LHCN-M2 (cell line): Measurements from ENCODE around the gene C1QTNF3. TPM values are rescaled to one million over a fixed set of nuclear protein-coding genes. Genes with fewer than 3 reads are reported as not detected.
"Not testable (repeated sequence)": the region's sequence is repeated elsewhere in the genome, so short reads cannot be mapped to it uniquely, and the experiment has no call there.

ENCODE experiments used
- DNase-seq: peaks from one replicate; pipeline ENCODE4 v3.0.0-alpha.2; 2012; ENCODE audit warnings: low read depth
- total RNA-seq: library from RNA; depleted of rRNA; stranded (reverse); fragments of >200 nt; gene quantifications from 2 replicates; pipeline ENCODE4 v1.2.3, GENCODE V29; 2014

The C1QTNF3 gene
- total RNA-seq, 1 experiment from 2014 or later = 0.40 TPM

DNA sequence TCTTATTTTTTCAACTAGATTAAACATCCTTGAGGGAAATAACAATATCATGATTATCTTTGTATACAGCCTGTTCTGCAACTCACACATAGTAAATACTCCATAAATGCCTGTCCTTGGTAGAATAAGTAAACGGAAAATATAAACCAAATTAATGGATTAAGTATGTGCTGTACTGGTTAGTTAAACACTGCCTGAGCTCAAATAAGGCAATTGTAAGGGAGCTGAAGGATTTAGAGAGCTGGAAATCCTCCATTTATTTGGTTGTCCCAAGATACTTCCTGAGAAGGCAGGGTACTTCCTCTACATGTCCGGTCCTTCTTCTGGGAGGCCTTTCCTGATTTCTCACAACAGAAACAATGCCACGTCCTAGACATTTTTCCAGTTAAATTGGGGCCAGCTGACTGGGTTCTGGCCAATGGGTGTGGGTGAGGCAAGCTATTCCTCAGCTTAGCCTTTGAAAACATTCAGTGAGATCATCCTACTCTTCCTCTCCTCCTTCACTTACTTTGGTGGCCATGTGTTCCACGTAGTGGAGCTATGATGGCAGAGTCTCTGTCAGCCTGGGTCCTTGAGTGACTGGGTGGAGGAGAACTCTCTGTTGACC, 8.5 kb upstream of the C1QTNF3 start:
- DNase-seq = no peak

DNA sequence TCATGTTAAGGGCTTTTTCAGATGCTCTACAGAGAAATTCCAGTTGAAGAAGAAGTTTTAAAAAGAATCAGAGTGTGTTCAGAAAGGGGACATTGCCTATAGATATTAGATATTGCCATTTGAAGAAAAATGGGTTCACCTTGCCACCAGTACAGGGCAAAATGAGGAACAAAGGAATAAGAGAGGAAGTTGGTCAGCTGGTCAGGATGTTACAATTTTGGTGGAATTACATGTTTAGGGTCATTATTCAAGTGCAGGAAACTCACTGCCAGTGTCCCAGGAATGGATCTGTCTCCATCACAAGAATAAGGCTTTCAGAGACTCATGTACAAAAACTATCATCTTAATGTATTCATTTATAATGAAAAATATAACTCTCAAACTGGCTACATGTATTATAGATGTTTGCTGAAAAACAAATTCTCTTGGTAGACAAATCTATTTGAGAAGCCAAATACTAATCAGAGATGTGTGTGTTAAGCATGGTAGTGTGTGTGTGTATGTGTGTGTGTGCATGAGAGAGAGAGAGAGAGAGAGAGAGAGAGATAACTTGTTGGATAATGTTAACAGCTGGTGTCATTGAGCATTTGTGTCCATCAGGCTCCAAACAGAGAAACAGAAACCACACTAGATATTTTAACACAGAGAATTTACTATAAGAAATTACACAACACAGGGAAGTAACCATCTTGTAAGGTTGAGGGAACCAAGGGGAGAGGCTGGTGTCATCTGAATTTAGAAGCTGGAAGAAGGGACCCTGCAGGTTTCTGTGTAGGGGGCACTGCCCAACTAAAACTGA, 5.0 kb upstream of the C1QTNF3 start:
- DNase-seq = peak; percentile 39

DNA sequence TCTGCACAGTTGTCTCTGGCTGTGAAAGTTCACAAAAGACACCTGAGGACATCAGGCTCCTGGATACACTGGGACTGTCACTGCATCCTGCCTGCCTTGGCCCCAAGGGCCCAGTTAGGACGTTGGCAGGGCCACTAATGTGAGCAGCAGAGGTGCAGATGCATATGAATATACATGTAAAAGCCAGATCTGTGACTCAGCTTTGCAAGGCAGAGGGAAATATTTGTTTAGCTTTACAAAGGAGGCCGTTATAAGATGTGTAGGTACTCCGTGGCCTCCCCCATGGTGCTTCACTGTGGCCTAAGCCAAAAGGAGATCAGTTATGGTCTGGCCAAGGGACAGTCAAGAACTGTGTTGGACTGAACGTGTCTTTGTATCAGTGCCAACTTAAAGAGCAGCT, 4.1 kb upstream of the C1QTNF3 start:
- DNase-seq = no peak

DNA sequence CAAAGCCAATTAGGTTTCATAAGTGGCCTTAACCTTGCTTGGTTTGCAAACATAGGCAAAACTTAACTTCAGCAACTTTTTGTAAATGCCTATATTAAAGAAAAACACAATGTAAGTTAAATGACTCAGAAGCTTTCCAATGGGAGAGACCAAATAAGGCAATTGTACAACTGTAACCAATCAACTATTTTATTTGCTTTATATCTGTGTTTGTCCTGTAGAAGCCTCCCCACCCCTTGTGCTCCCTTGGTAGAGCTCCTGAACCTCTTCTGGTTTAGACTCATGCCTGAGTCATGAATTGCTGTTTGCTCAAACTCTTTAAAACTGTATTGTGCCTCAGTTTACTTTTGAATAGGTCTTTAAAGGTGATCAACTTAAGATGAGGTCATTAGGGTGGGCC, 3.0 kb upstream of the C1QTNF3 start:
- DNase-seq = peak; percentile 75

DNA sequence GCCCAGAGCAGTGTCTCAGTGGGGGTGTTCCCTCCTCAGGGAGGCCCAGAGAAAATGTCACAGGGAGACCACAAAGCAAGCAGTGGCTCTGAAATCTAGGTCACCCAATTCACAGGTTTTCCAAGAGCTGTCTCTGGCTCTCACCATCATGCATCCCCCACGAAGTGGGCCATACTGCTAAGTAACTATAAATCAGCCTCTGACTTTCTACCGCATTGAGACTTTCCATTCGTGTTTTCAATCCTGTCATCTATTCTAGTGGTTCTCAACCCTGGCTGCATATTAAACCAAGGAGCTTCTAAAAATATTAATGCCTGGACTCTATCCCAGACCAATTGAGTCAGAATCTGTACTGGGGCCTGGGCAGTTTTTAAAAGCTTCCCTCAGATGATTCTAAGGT, 2.0 kb upstream of the C1QTNF3 start:
- DNase-seq = no peak

DNA sequence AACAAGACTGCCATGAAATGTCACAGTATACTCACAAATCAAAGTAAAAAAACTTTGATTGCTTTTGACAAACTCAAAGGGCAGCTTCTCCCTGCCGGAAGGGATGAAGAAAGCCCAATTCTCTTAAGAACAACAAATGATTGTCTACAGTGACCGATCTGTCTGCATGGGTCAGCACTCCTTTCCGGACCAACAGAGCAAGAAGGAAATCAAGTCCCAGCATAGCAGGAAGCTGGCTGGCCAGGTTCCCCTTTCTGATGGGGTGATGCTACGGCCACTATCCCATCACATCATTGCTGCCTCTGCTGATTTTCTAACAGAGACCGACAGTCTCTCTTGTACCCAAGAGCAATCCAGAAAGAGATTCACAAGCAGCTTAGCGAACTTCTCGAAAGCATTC, 692 bp downstream of the C1QTNF3 start:
- no peak for DNase-seq

DNA sequence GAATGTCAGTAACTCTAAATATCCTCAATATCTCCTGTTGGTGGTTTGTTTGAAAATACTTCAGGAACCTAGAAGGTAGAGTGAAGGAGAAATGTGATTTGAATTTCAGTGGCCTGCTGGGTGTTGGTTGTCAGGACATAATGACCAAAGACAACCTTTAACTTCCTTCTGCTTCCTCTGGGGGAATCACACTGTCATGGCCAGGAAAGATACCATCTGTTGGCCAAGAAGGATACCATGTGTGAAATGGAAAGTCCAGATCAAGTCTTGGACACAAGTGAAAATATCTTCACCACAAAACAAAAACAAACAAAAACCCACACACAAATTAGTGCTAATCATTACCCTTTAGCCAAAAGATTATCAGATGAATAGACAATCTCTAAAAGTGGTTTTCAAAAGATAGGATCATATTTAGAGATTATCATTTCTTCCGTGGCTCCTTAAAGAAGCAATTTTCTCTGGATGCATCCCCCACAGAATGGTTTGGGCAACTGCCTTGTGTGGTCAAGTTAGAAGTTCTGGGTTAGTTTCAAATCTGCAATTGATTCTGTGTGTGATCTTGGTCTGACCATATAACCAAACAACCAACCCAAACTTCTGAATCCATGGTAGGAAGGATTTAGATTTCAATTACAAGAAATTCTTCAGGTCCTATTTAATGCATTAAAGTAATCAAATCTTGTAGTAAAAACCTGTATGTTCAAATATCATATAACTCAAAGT, 1.6 kb downstream of the C1QTNF3 start:
- no peak for DNase-seq

DNA sequence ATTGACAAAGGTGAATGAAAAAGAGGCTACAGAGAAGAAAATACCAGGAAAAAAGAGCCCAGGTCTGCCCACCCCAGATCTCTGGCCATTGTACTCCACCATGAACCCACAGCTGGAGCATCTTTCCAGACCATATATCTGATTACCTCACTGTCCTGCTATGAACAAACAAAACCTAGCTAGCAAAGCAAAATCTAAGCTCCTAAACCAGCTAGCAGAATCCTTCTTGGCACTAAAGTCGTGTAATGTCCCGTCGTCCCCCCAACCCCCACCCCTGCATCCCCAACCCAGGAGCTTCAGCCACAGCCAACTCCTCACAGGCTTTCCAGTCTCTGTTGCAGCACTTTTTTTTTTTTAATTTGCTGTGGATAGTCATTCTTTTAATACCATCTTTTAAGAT, 2.5 kb downstream of the C1QTNF3 start:
- DNase-seq = no peak

DNA sequence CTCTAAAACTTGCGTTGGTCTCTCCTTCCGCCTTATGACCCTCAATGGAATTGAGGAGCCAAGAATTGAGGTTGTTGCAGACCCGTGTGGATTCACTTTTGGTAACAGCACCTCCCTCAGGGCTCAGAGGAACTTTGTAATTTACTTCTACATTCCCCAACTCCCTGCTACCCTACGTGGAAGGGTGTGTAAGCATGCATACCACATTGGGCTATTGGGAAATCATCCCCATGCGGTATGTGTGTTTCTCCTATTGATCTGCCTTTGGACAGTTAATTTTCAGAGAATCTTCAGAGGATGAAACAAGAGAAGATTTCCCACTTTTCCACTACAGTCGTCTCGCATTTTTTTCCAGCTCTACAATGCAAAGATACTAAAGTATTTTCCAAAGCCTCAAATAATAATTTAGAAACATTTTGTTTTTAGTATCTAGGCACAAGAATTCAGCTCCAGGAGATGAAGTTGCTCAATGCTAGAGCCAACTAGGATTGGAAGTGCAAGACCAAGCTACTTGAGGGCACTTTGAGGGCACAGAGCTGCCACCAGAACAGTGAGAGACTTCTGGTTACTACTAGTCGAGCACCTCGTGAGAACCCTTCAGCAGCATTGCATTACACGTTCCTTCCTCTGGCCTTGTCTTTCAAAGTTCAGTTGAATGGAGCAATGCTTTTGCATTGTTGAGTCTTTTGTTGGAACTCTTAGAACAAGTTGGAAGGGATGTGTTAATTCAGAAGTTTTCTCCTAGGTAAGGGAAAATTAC, 3.4 kb downstream of the C1QTNF3 start:
- DNase-seq = no peak

DNA sequence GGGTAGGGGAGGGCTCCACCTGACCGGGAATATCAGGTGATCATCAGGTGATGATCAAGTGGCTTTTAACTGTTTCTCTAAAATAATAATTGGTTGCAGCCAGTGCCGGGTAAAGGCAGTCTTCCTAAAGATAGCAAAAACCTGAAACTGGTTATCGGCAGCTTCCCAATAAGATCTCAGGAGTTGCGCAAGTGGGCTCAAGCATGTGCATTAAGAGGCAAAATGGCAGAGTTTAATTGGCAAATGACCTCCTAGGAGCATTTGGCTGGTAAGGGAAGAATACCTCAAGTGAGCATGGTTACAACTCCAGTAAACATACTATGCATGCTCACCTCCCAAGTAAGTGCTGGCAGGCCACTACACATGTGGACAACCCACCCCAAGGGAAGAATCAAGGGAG, 4.2 kb downstream of the C1QTNF3 start:
- DNase-seq = no peak

DNA sequence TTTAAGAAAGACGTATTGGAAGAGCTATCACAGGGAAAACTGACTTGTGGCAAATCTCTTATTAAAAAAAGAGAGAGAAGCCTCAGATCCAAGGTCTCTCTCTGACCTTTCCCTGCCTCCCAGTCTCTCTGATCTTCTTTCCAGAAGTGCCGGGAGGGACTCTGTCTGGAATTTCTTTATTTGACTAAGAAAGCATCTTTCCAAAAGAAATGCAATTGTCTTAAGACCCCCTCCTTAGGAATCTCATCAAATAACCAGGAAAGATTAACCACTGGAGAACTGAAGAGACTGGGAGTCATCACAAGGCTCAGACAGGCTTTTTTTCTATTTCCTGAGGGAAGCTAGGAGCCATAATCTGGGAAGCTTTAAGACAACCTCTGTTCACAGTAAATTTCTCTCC, 4.6 kb downstream of the C1QTNF3 start:
- DNase-seq = no peak

DNA sequence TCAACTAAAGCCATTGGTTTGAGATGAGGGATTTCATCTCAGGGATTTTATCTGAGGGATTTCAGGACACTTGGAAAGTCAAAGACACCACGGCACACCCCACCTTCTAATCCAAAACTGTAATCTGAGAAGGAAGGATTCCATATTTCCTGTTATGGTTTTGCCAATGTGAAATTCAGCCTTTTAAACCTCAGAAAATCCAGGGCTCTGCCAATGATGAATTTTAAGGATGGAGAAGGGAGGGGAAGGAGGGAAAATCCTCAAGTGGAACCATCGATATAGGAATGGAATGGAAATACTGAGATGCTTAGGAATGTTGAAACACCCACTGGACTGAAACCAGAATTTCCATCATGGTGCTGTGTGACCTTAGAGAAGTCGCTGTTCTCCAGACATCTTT, 5.3 kb downstream of the C1QTNF3 start:
- DNase-seq = no peak

DNA sequence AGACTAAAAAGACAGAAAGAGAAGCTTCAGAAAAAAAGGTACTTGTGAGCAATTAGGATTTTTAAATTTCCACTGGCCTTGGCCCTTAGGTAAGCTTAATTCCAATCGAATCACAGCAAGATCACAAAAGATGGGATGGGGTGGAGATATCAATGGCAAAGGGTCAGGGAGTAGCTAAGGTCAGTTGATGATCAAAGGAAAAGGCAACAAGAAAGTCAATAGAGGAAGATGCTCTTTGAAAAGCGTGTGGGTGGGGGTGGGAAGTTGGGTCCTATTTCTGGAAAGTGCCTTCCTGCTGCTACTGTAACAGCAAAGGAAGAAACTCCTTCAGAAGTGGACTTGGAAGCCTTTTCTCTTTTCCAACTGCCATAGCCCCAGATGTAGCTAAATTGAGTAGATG, 7.3 kb downstream of the C1QTNF3 start:
- no peak for DNase-seq

DNA sequence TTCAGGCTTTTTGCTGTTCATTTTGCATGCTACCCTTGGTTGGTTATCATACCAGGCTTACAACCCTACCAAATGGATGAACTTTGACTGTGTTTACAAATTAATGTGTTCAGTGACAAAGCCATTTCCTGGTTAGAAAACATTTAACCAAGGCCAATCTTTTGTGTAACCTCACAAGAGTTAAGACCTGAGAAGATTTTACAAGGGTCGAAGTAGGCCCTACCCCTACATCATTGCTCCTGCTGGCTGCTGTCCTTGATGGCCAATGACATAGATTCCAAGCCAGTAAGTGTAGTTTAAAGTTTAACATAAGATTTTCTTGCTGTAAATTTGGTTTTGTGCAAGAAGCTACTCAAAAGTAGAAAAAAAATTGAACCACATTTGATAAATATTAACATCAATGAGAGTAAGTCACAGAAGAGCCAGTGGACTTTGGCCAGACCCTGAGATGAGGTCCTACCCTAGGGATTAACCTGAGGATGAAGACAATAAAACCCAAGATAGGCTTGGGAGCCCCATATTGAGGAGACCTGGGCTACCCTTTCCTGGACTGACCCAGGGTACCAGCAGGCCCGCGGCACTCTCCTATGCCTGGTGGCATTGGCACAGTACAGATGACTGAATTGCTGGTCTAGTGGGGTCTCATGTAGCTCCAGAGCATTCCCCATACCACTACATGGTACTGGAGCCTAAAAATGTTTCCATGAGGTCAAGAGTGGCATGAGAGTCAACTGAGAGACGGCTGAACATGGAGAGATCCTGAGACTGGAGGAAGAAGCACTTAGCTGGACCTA, 8.3 kb downstream of the C1QTNF3 start:
- no peak for DNase-seq

DNA sequence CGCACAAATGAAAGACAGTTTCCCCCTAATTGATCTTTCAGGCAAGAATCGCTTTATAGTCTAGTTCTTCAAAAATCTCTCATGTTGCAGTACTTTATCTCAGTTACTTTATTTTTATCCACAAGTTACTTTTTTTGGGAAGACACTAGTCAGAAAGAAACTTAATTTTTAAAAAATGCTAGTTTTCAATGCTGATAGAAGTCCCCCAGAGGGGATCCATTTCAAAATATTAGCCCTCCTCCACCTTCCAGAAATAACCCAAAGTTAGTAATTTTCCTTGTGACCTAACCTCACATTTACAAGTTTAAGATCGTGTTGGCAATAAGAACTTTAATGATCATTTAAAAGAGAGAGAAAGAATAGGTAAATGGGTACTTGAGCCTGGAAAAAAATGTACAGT, 11.0 kb downstream of the C1QTNF3 start:
- no peak for DNase-seq

DNA sequence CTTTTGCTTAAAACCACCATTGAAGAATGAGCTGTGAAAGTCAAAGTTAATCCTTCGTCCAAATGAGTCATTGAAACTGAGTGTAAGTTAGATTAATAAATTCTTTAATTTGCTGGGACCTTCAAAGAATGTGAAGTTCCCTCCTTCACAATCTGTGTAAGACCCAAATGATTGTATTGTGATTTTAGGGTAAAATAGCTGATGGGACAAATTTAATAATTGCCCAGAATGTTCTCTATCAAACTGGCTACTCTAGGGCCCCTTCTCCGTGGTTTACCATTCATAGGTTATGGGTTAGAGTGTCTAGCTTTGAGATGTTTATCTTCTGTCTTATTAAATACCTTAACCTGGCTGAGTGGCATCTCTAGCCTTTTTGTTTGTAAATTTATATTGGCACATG, 11.9 kb downstream of the C1QTNF3 start:
- DNase-seq = no peak

DNA sequence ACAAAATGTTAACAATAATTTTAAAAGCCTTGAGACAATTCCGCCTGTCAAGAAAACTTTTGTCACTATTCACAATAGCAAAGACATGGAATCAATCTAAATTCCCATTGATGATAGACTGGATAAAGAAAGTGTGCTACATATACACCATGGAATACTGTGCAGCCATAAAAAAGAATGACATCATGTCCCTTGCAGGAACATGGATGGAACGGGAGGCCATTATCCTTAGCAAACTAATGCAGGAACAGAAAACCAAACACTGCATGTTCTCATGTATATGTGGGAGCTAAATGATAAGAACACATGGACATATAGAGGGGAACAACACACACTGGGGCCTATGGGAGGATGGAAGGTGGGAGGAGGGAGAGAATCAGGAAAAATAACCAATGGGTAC, 12.4 kb downstream of the C1QTNF3 start:
- not testable (repeated sequence) for DNase-seq

DNA sequence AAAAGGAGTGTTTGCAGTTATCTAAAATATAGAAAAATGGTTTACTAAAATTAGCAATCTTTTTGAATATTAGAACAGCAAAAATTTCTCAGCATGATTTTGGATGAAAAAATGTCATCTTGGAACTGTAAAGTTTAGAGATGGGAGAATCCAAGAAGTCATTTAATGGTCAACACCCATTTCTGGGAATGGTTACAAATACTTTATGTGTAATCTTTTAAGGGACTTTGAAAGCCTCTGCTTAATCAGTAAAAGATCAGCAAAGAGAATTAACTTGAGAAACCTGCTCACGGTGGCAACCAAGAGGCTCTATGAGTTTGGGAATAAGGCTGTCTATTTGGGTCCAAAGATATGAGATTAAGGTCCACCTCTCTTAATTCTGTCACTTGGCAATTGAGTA, 13.0 kb downstream of the C1QTNF3 start:
- DNase-seq = no peak

DNA sequence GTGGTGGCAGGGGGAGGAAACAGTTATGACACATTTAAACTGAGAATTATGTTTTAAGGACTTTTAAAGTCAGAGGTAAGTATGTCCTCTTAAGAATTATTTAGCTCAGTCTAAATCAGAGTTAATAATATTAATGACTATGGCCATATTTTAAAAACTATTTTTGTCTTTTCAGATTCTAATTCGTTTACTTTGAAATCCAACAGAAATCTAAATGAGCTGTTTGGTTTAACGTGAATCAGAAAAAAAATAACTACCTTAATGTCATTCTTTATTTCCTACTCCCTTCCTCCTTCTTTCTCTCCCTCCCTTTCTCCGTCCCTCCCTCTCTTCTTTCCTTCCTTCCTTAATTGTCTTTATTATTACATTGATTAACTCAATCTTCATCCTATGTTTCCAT, 14.7 kb downstream of the C1QTNF3 start:
- no peak for DNase-seq

DNA sequence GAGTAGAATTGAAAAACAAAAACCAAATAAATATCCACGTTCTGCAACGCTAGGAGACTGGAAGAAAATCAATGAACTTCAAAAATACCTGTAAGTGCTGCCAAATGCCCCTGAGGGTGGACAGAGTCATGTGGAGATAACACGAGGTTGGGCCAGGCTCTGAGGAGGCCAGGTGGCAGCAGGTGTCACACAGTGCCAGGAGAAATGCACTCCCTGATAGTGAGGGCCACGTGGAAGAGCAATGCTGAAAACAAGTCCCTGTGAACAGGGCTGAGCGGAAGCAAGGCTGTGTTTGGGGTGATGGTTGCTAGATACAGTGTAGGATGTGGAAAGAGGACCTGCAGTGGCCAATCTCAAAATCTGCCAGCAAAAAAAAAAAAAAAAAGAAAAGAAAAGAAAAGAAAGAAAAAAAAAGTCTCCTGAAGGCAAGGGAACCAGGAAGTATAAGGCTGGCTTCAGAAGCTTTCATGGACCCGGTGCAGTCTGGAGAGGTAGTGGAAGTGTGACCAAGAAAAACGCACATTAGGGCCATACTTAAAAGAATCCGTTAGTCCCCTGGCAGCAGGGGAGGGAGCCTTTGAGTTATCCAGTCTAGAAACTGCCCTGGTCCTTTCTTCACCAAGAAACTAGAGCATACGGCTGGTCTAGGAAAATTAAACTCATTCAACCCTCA, 16.8 kb downstream of the C1QTNF3 start:
- no peak for DNase-seq
